ENCODE data around the gene IL1F10. TPM values are rescaled to one million over a fixed set of nuclear protein-coding genes. Genes with fewer than 3 reads are reported as not detected.

The IL1F10 gene
- total and polyA plus RNA-seq, 2 of the 8 experiments (the other 6 are each of a cell fraction or from before 2014, with no cell fraction given): not detected

DNA sequence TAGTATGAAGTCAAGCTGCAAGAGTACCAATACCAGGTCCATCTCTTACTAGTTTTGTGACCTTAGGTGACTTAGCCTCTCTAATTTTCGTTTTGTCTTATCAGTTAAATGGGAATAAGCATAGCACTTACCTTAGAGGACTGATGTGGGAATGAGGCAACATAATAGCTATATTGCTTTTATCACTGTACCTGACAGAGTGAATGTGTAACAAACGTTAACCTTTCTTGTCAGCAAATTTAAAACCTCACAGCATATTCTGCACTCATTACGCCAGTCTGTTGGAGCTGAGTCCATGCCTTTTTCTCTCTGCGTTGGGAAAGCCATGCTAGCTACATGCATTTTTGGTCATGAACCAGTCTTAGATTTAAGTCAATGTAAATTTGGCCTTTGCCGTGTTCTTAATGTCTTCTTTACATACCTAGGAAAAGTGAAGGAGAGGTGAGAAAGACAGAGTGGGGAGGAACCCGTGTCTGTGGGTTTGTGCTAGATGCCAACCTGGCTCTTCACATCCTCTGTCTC is 15.3 kb upstream of the IL1F10 start, which contains the start of gene IL36B:
IL36B (minus strand) TSS at position 472 of the 522 bp plus-strand sequence.
- Histone ChIP-seq H2AK5ac (ENCODE audit: low read depth, low read length) (no peak within 1 kb of the TSS), H3K18ac (ENCODE audit: extremely low read depth, low read length) (no peak within 1 kb of the TSS), H3K4me1 (replicated peaks in 1 of 4; ENCODE audit: control insufficient read depth in 3 of 4, insufficient read depth in 4 of 4, low read length in 3 of 4) (no peaks in the 10 kb centered on the region), H4K8ac (ENCODE audit: extremely low read depth, insufficient read depth, low read length) (no peak within 1 kb of the TSS), H3K36me3 (ENCODE audit: control insufficient read depth in 2 of 4, insufficient read depth in 4 of 4, low read length in 3 of 4) (no peaks in the 10 kb centered on the region), H3K23me2 (ENCODE audit: low read depth, low read length) (no peaks in the 10 kb centered on the region), H2BK120ac (replicated peaks; ENCODE audit: low read depth, low read length) (no peak within 1 kb of the TSS), H2AFZ (ENCODE audit: low read length) (no peak within 1 kb of the TSS), H2BK12ac (ENCODE audit: low read depth, low read length) (no peak within 1 kb of the TSS), H3K4me3 (ENCODE audit: extremely low read depth in 1 of 4, insufficient read depth in 2 of 4, low read depth in 3 of 4, low read length in 4 of 4) (no peak within 1 kb of the TSS), H3K14ac (ENCODE audit: insufficient read length) (no peak within 1 kb of the TSS), H3K27me3 (replicated peaks in 1 of 4; ENCODE audit: control insufficient read depth in 3 of 4, extremely low read depth in 1 of 4, insufficient read depth in 3 of 4, low read length in 3 of 4) (no peaks in the 10 kb centered on the region), H2BK15ac (ENCODE audit: low read length) (no peak within 1 kb of the TSS), H3K79me2 (ENCODE audit: control insufficient read depth in 1 of 2, insufficient read depth in 2 of 2, low read length in 2 of 2) (no peaks in the 10 kb centered on the region), H2BK20ac (ENCODE audit: low read length) (no peak within 1 kb of the TSS), H3K56ac (replicated peaks; ENCODE audit: insufficient read length, low read depth, low read length) (no peak within 1 kb of the TSS), H4K5ac (ENCODE audit: insufficient read length, low read depth, low read length) (no peak within 1 kb of the TSS), H3K4ac (replicated peaks; ENCODE audit: insufficient read length, low read depth, low read length) (no peak within 1 kb of the TSS), H3K9me3 (ENCODE audit: insufficient read depth in 2 of 2, low read depth in 1 of 2, low read length in 1 of 2) (peaks cover 23 to 34% of the 10 kb centered on the region in 2 experiments), H4K20me1 (replicated peaks in 1 of 2; ENCODE audit: control insufficient read depth in 1 of 2, insufficient read depth in 2 of 2, low read length in 2 of 2) (no peaks in the 10 kb centered on the region), H2BK5ac (ENCODE audit: low read depth, low read length) (no peak within 1 kb of the TSS), H3K9ac (replicated peaks in 1 of 4; ENCODE audit: extremely low read depth in 1 of 4, low read depth in 3 of 4, low read length in 3 of 4) (no peak within 1 kb of the TSS), H3K23ac (ENCODE audit: insufficient read length) (no peak within 1 kb of the TSS), H3K27ac (ENCODE audit: low read depth, low read length) (no peak within 1 kb of the TSS), H4K91ac (replicated peaks; ENCODE audit: insufficient read length, low read length) (no peak within 1 kb of the TSS), H3K4me2 (ENCODE audit: insufficient read depth in 1 of 2, low read depth in 2 of 2, low read length in 2 of 2) (no peak within 1 kb of the TSS), H3K79me1 (ENCODE audit: low read depth, low read length) (no peaks in the 10 kb centered on the region)
- 74% methylated on average over 6 of the region's 6 CpGs; no CpG with 5 or more reads in 1 of the 2 experiments for WGBS, 2 experiments (ENCODE audit: extremely low coverage in 1 of 2, insufficient coverage in 1 of 2, insufficient read length in 1 of 2, insufficient replicate concordance in 2 of 2, low coverage in 1 of 2, low lambda C conversion rate in 2 of 2, missing lambda C conversion rate in 1 of 2)
- ChIA-PET POLR2A (ENCODE audit: partially characterized antibody) (interaction anchor here (0.6 kb wide), 1 partner anchor 23 kb away, joined by 3 read pairs; no protein-coding TSS in a partner anchor), CTCF (ENCODE audit: partially characterized antibody) (interaction anchor here (0.6 to 1.1 kb wide), 2 partner anchors 28 to 86 kb away, joined by 3 read pairs; no protein-coding TSS in a partner anchor)
- FAIRE-seq: no peak
- TF ChIP-seq EGR1 (IDR thresholded peaks at IDR 0.05; ENCODE audit: borderline replicate concordance, low read depth, low read length) (no peak), CTCF (IDR thresholded peaks at IDR 0.05; ENCODE audit: control extremely low read depth in 1 of 3, insufficient read depth in 1 of 3, low read depth in 1 of 3, low read length in 3 of 3) (no peak), RXRA (IDR thresholded peaks at IDR 0.05; ENCODE audit: insufficient read depth, low read depth, low read length) (no peak), RNF2 (IDR thresholded peaks at IDR 0.05; ENCODE audit: borderline replicate concordance, low read depth, low read length, missing control alignments, poor library complexity, severe bottlenecking) (no peak), CREB1 (IDR thresholded peaks at IDR 0.05) (no peak), SP2 (IDR thresholded peaks at IDR 0.05; ENCODE audit: low read length) (no peak), SRF (IDR thresholded peaks at IDR 0.05; ENCODE audit: low read depth, low read length) (no peak), BACH1 (IDR thresholded peaks at IDR 0.05; ENCODE audit: low read length) (no peak), NRF1 (IDR thresholded peaks at IDR 0.05; ENCODE audit: low read depth, low read length) (no peak), BRCA1 (IDR thresholded peaks at IDR 0.05; ENCODE audit: low read depth, low read length) (no peak)
- TF ChIP-seq, protein P1, sequence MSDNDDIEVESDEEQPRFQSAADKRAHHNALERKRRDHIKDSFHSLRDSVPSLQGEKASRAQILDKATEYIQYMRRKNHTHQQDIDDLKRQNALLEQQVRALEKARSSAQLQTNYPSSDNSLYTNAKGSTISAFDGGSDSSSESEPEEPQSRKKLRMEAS (IDR thresholded peaks at IDR 0.05): no peak
- DNase-seq (ENCODE audit: low read depth in 1 of 2, low spot score in 2 of 2): no peak
